ENCODE data around the gene CLSTN2. TPM values are rescaled to one million over a fixed set of nuclear protein-coding genes. Genes with fewer than 3 reads are reported as not detected.

The CLSTN2 gene
- total RNA-seq, 1 experiment from 2014 or later = 0.68 TPM

DNA sequence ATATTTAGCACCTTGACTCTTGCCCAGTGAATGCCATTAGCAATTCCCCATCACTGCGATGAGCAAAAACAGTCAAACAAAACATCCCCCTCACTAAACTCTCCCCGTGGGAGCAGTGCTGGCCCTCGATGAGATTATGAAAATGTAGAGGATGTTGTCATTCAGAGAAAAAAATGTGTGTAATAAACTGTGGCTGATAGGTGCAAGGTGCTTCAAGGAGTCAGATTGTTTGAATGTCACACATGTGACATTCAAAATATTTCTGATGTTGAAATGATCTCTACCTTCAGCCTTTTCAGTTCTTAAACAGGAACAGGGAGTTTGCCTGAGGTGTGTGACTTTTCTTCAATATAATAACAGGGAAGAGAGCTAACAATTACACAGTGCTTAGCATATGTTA, 461.1 kb downstream of the CLSTN2 start:
- Histone ChIP-seq H2AK5ac (ENCODE audit: insufficient read length, low read length) (no peak overlapping the region), H2BK5ac (ENCODE audit: insufficient read length, low read length) (no peak overlapping the region), H3K18ac (ENCODE audit: insufficient read length, low read depth, low read length) (no peak overlapping the region), H4K5ac (ENCODE audit: insufficient read length, low read depth, low read length) (no peak overlapping the region), H4K8ac (replicated peaks; ENCODE audit: insufficient read length, low read depth, low read length) (no peak overlapping the region), H4K20me1 (ENCODE audit: control insufficient read depth, insufficient read depth, insufficient read length) (no peaks in the 10 kb centered on the region), H3K4me2 (ENCODE audit: insufficient read depth, insufficient read length, low read length) (no peak overlapping the region), H3K14ac (ENCODE audit: insufficient read depth, low read length) (no peak overlapping the region), H3T11ph (ENCODE audit: low read length) (no peak overlapping the region), H3K23me2 (ENCODE audit: insufficient read length, low read depth, low read length, poor library complexity, severe bottlenecking) (no peaks in the 10 kb centered on the region), H3K4ac (ENCODE audit: low read depth, low read length) (no peak overlapping the region), H3K27me3 (ENCODE audit: insufficient read depth, low read length) (no peaks in the 10 kb centered on the region), H2AFZ (ENCODE audit: low read length) (no peak overlapping the region), H4K91ac (ENCODE audit: insufficient read length, low read depth, low read length) (no peak overlapping the region), H3K9me3 (ENCODE audit: control insufficient read depth, low read depth, low read length) (no peaks in the 10 kb centered on the region), H2BK15ac (ENCODE audit: low read depth, low read length) (no peak overlapping the region), H3K79me2 (ENCODE audit: insufficient read depth, low read length) (no peaks in the 10 kb centered on the region), H3K79me1 (ENCODE audit: insufficient read depth, low read depth, low read length, poor library complexity, severe bottlenecking) (no peaks in the 10 kb centered on the region), H2BK120ac (ENCODE audit: low read depth, low read length, poor library complexity, severe bottlenecking) (no peak overlapping the region), H3K23ac (ENCODE audit: insufficient read length, low read depth, low read length) (no peak overlapping the region), H3K56ac (ENCODE audit: insufficient read length, low read depth, low read length) (no peak overlapping the region), H2BK20ac (ENCODE audit: low read depth, low read length, poor library complexity, severe bottlenecking) (no peak overlapping the region), H3K9ac (ENCODE audit: extremely low read depth, insufficient read length, low read length) (no peak overlapping the region), H2BK12ac (ENCODE audit: insufficient read length, low read depth, low read length) (no peak overlapping the region), H3K27ac (ENCODE audit: insufficient read length, low read depth, low read length) (no peak overlapping the region), H3K4me1 (ENCODE audit: insufficient read depth, low read length) (no peaks in the 10 kb centered on the region)
- DNase-seq = no peak
- TF ChIP-seq, protein P1, sequence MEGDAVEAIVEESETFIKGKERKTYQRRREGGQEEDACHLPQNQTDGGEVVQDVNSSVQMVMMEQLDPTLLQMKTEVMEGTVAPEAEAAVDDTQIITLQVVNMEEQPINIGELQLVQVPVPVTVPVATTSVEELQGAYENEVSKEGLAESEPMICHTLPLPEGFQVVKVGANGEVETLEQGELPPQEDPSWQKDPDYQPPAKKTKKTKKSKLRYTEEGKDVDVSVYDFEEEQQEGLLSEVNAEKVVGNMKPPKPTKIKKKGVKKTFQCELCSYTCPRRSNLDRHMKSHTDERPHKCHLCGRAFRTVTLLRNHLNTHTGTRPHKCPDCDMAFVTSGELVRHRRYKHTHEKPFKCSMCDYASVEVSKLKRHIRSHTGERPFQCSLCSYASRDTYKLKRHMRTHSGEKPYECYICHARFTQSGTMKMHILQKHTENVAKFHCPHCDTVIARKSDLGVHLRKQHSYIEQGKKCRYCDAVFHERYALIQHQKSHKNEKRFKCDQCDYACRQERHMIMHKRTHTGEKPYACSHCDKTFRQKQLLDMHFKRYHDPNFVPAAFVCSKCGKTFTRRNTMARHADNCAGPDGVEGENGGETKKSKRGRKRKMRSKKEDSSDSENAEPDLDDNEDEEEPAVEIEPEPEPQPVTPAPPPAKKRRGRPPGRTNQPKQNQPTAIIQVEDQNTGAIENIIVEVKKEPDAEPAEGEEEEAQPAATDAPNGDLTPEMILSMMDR (conservative IDR thresholded peaks at IDR 0.05) = no peak
- Mint-ChIP-seq H3K4me1 (peaks cover 8 to 9% of the 10 kb centered on the region in 2 experiments), H3K36me3 (ENCODE audit: insufficient read depth in 1 of 3, low read depth in 3 of 3) (no peaks in the 10 kb centered on the region), H3K4me3 (no peak overlapping the region), H3K27me3 (ENCODE audit: low read depth) (no peaks in the 10 kb centered on the region; the same call in 1 of the 2 replicates), H3K9me3 (no peaks in the 10 kb centered on the region), H3K27ac (no peak overlapping the region)
- WGBS (ENCODE audit: extremely low coverage, insufficient read length, low lambda C conversion rate) = no CpG with 5 or more reads among the region's 3 CpGs

All from H9 (cell line).